Dermis lymphatic vessel endothelial cell (primary cell): ENCODE data around the gene PLCXD3. TPM values are rescaled to one million over a fixed set of nuclear protein-coding genes. Genes with fewer than 3 reads are reported as not detected.

Experiments
- total RNA-seq: library from RNA; depleted of rRNA; stranded (reverse); fragments of >200 nt; gene quantifications from 2 replicates; pipeline ENCODE4 v1.2.1, GENCODE V29; 2014

PLCXD3 gene
- total RNA-seq: 0.17 TPM in 1 of 2 replicates, not detected in the other

GRCh38 chr5:41510176-41510831 lies at the start of gene PLCXD3:
TSS of gene PLCXD3 (minus strand) at chr5:41510601. CDS start at chr5:41510526, 75 bp downstream.

